Stimulated activated naive CD8-positive, alpha-beta T cell treated with anti-CD3 and anti-CD28 coated beads, Interleukin-15, Interleukin-2, amounts not matched to agents 100 ng/mL and 50 ng/mL, for 24 hours (primary cell): ENCODE measurements around the gene CCDC3.
A peak's percentile ranks its signal among the peaks of the same experiment; 100 is the strongest.

Experiments
- H3K27ac Mint-ChIP-seq: one replicate; pipeline ENCODE4 v1.8.0; 2021; ENCODE audit warnings: mild to moderate bottlenecking, mixed read lengths
- H3K27me3 Mint-ChIP-seq: one replicate; pipeline ENCODE4 v1.8.0; 2021; ENCODE audit warnings: mixed read lengths
- H3K36me3 Mint-ChIP-seq: one replicate; pipeline ENCODE4 v1.8.0; 2021; ENCODE audit warnings: low read depth, mixed read lengths
- H3K4me1 Mint-ChIP-seq: one replicate; pipeline ENCODE4 v1.8.0; 2021; ENCODE audit warnings: low read depth, mixed read lengths
- H3K4me3 Mint-ChIP-seq: one replicate; pipeline ENCODE4 v1.8.0; 2021; ENCODE audit warnings: mild to moderate bottlenecking, mixed read lengths
- H3K9me3 Mint-ChIP-seq: one replicate; pipeline ENCODE4 v1.8.0; 2021; ENCODE audit warnings: mixed read lengths

Gene CCDC3

DNA sequence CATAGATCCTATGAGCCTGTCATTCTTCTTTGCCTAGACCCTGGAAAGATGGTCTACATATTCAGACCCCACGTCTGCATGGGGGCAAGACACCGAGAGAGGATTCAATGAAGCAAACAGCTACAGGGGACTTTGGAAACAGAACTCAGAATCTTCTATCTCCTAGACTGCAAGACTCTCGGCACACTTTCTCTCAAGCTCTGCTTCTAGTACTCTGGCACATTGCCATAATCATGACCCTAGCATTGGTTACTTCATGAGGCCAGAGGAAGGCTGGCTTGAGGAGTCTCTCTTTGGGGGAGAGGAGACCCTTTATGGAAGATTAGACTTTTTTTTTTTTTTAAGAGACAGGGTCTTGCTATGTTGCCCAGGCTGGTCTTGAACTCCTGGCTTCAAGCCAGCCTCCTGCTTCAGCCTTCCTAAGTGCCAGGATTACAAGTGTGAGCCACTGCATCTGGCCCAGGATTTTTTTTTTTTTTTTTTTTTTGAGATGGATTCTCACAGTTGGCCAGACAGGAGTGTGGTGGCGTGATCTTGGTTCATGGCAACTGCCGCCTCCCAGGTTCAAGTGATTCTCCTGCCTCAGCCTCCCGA lies 20.7 kb downstream of the CCDC3 start:
- H3K27me3 Mint-ChIP-seq: peaks cover 20% of the 10 kb centered on the region
- H3K9me3 Mint-ChIP-seq: no peaks in the 10 kb centered on the region
- H3K4me1 Mint-ChIP-seq: peaks cover 16% of the 10 kb centered on the region
- H3K4me3 Mint-ChIP-seq: no peak overlapping the region
- H3K36me3 Mint-ChIP-seq: no peaks in the 10 kb centered on the region
- H3K27ac Mint-ChIP-seq: no peak overlapping the region

GRCh38 chr10:12980102-12980661 lies 21.3 kb downstream of the CCDC3 start:
- H3K27ac Mint-ChIP-seq: no peak overlapping the region

DNA sequence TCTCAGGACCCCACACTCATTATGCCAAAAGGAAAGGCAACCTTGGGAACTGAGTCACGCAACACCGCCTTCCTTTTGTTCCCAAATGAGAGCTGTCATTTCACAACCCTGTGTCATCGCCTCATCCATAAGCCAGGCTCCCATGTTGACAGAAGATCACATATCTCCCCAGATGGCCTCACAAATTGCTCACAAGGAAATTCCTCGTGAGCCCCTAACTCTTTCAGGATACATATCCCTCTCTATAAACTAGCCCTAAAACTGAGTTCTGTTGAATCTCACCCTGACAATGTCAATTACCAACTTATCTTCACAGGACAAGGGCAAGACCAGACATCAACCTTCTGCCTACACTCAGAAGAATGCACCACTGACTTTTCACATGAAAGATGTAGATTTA lies 22.6 kb downstream of the CCDC3 start:
- H3K4me3 Mint-ChIP-seq: no peak overlapping the region
- no peaks in the 10 kb centered on the region for H3K36me3 Mint-ChIP-seq
- H3K27me3 Mint-ChIP-seq: peaks cover 20% of the 10 kb centered on the region
- no peaks in the 10 kb centered on the region for H3K9me3 Mint-ChIP-seq
- no peak overlapping the region for H3K27ac Mint-ChIP-seq
- H3K4me1 Mint-ChIP-seq: peaks cover 6% of the 10 kb centered on the region

More at GRCh38 chr10:12980102-12980661, 21.3 kb downstream of the CCDC3 start:
- Mint-ChIP-seq H3K4me3 (no peak overlapping the region), H3K9me3 (no peaks in the 10 kb centered on the region), H3K36me3 (no peaks in the 10 kb centered on the region), H3K27me3 (peaks cover 20% of the 10 kb centered on the region), H3K4me1 (peaks cover 16% of the 10 kb centered on the region)

- Mint-ChIP-seq H3K9me3 (no peaks in the 10 kb centered on the region), H3K4me1 (no peaks in the 10 kb centered on the region), H3K27ac (no peak overlapping the region)
Observed at GRCh38 chr10:12975906-12976305, 25.6 kb downstream of the CCDC3 start.

DNA sequence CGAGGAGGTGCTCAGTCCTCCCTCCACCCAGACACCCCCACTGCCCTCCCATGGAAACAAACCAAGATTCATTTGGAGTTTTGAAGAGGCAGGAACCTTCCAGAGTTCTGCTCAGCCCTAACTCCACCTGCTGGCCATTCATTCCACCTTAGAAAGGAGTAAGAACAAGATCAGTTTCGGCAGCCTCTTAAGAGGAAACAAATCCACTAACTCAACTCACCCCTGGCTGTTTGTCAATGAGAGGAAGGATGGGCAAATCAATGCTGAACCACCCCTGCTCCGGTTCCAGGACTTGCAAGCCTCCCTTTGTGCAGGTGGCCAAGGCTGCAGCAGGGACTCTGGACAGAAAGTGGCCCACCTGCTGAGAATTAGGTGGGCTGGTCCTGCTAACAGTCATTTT lies 26.2 kb downstream of the CCDC3 start:
- H3K36me3 Mint-ChIP-seq: no peaks in the 10 kb centered on the region
- no peaks in the 10 kb centered on the region for H3K4me1 Mint-ChIP-seq
- H3K9me3 Mint-ChIP-seq: no peaks in the 10 kb centered on the region
- peaks cover 18% of the 10 kb centered on the region for H3K27me3 Mint-ChIP-seq
- H3K27ac Mint-ChIP-seq: no peak overlapping the region
- no peak overlapping the region for H3K4me3 Mint-ChIP-seq

More at GRCh38 chr10:12975906-12976305, 25.6 kb downstream of the CCDC3 start:
- Mint-ChIP-seq H3K4me3 (no peak overlapping the region), H3K36me3 (no peaks in the 10 kb centered on the region), H3K27me3 (peaks cover 25% of the 10 kb centered on the region)

DNA sequence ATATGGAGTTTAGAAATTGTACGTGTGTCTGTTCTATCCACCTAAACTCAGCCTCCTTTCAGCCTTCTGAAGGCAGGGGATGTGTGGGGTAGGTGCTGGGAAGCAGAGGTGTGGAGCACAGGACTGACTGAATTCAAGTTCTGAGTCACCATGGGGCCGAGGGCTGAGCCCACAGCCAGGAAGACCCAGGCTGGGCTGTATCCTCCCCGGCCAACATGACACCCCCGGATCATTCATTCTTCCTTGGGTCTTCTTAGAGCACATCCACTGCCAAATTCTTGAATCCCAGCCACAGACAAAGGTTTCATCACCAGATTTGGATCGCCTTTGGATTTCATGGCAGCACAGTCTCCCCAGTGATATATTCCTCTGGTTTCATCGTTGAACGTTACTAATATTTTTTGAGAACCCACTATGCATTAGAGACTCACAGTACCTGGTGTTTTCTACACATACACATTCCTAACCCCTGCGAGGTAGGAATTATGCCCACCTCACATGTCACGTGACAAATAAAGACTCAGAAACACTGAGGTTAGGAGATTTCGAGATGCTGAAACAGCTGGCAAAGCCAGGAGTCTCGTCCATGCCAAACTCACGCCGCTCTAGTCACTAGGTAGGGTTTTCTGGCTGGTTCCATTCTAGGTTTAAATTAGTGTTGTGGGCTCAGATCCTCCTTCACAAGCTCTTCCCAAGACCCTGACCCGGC lies 26.9 kb downstream of the CCDC3 start:
- peaks cover 15% of the 10 kb centered on the region for H3K27me3 Mint-ChIP-seq
- no peaks in the 10 kb centered on the region for H3K36me3 Mint-ChIP-seq
- no peak overlapping the region for H3K4me3 Mint-ChIP-seq
- peaks cover 4% of the 10 kb centered on the region for H3K4me1 Mint-ChIP-seq
- peak overlapping the region; percentile 18 for H3K27ac Mint-ChIP-seq
- H3K9me3 Mint-ChIP-seq: no peaks in the 10 kb centered on the region

- Mint-ChIP-seq H3K4me1 (peaks cover 4% of the 10 kb centered on the region), H3K27ac (no peak overlapping the region), H3K9me3 (peaks cover 1% of the 10 kb centered on the region), H3K4me3 (no peak overlapping the region), H3K27me3 (peaks cover 15% of the 10 kb centered on the region), H3K36me3 (no peaks in the 10 kb centered on the region)
Observed at GRCh38 chr10:12974078-12974477, 27.4 kb downstream of the CCDC3 start.

DNA sequence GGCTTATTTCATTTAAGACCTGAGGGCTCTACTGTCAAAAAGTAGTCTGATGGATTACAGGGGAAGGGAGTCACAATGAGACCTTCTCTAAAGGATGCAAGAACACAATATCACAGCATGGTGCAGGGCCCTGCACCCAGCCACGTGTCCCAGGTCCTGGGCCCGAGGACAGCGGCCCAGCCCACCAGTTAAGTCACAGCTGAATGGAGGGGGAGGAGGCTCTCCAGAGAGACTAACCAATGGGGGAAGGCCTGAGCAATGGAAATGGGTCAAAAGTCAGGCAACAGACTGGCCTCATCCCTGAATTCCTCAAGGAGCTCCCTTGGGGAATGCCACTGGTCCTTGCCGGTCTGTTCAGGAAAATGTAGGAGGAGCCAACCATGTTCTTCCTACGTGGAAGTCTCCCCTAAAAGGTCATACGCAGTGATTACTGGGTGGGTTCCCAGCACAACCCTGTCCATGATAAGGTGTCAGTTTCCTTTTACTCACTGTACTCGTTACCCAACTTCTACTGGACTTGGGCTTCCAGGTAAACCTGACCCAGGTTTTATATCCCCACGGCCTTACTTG lies 28.3 kb downstream of the CCDC3 start:
- no peak overlapping the region for H3K27ac Mint-ChIP-seq
- H3K9me3 Mint-ChIP-seq: peaks cover 7% of the 10 kb centered on the region
- no peaks in the 10 kb centered on the region for H3K36me3 Mint-ChIP-seq
- H3K4me1 Mint-ChIP-seq: peaks cover 4% of the 10 kb centered on the region
- H3K27me3 Mint-ChIP-seq: peaks cover 10% of the 10 kb centered on the region
- H3K4me3 Mint-ChIP-seq: no peak overlapping the region

DNA sequence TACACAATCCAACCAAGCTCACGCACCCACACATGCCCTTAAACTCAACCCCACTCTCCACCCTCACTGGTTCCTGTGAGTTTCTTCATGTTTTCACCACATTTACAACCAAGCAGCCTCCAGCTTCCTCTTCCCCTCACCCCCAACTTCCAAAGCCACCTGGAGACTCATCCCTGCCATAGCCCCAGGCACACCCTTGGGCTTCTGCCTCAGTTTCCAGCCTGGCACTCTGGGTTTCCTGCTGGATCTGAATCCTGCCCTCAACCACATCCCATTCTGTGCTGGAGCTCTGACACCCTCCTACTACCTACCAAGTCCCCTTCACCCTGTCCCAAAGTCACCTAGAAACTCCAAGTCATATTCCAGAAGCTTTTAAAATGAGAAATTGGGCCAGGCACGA lies 29.4 kb downstream of the CCDC3 start:
- no peak overlapping the region for H3K4me3 Mint-ChIP-seq
- peaks cover 8% of the 10 kb centered on the region for H3K27me3 Mint-ChIP-seq
- peaks cover 13% of the 10 kb centered on the region for H3K9me3 Mint-ChIP-seq
- peaks cover 3% of the 10 kb centered on the region for H3K36me3 Mint-ChIP-seq
- no peak overlapping the region for H3K27ac Mint-ChIP-seq
- H3K4me1 Mint-ChIP-seq: peaks cover 4% of the 10 kb centered on the region

GRCh38 chr10:12971001-12971788 lies 30.3 kb downstream of the CCDC3 start:
- peaks cover 18% of the 10 kb centered on the region for H3K9me3 Mint-ChIP-seq
- H3K36me3 Mint-ChIP-seq: peaks cover 3% of the 10 kb centered on the region
- no peak overlapping the region for H3K4me3 Mint-ChIP-seq
- peaks cover 8% of the 10 kb centered on the region for H3K27me3 Mint-ChIP-seq
- H3K27ac Mint-ChIP-seq: no peak overlapping the region
- peaks cover 4% of the 10 kb centered on the region for H3K4me1 Mint-ChIP-seq

- no peak overlapping the region for H3K4me3 Mint-ChIP-seq
- H3K36me3 Mint-ChIP-seq: peaks cover 3% of the 10 kb centered on the region
- H3K4me1 Mint-ChIP-seq: peaks cover 4% of the 10 kb centered on the region
- H3K27me3 Mint-ChIP-seq: peaks cover 14% of the 10 kb centered on the region
- peaks cover 18% of the 10 kb centered on the region for H3K9me3 Mint-ChIP-seq
- H3K27ac Mint-ChIP-seq: no peak overlapping the region
Observed at GRCh38 chr10:12969951-12970350, 31.6 kb downstream of the CCDC3 start.

- no peak overlapping the region for H3K4me3 Mint-ChIP-seq
- H3K27me3 Mint-ChIP-seq: peaks cover 15% of the 10 kb centered on the region
- H3K27ac Mint-ChIP-seq: no peak overlapping the region
- peaks cover 3% of the 10 kb centered on the region for H3K36me3 Mint-ChIP-seq
- H3K9me3 Mint-ChIP-seq: peaks cover 18% of the 10 kb centered on the region
- H3K4me1 Mint-ChIP-seq: peaks cover 4% of the 10 kb centered on the region
Observed at GRCh38 chr10:12966067-12966466, 35.4 kb downstream of the CCDC3 start.

DNA sequence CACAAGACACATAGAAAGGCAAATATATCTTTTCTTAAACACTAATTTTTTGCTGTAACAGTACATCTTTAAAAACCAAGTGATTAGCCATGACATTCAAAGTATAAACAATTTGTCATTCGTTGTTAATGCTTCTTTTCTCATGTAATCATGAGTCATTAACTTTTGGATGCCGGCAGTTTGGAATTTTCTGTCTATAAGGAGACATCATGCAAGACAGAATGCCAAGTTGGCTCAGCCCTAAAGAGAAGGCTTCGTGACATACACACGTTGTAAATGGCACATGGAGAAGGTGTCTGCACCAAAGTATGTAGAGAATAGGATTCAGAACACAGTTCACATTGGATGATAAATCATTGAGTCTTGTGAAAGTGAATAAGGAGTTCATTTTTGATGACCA lies 35.9 kb downstream of the CCDC3 start:
- no peak overlapping the region for H3K4me3 Mint-ChIP-seq

GRCh38 chr10:12962556-12962955 lies 39.0 kb downstream of the CCDC3 start:
- no peak overlapping the region for H3K27ac Mint-ChIP-seq
- no peaks in the 10 kb centered on the region for H3K4me1 Mint-ChIP-seq
- peaks cover 13% of the 10 kb centered on the region for H3K9me3 Mint-ChIP-seq
- H3K4me3 Mint-ChIP-seq: no peak overlapping the region
- H3K27me3 Mint-ChIP-seq: peaks cover 20% of the 10 kb centered on the region
- H3K36me3 Mint-ChIP-seq: peaks cover 3% of the 10 kb centered on the region

More for the DNA sequence above, 35.9 kb downstream of the CCDC3 start:
- peaks cover 3% of the 10 kb centered on the region for H3K36me3 Mint-ChIP-seq
- peaks cover 4% of the 10 kb centered on the region for H3K4me1 Mint-ChIP-seq
- peaks cover 18% of the 10 kb centered on the region for H3K9me3 Mint-ChIP-seq
- peaks cover 15% of the 10 kb centered on the region for H3K27me3 Mint-ChIP-seq
- H3K27ac Mint-ChIP-seq: no peak overlapping the region
